SU-DHL-6 (cell line): ENCODE measurements around the gene TJP1.

Experiments
- EZH2phosphoT487 ChIP-seq: fragments of 200-600 bp; sonication (generic), shearing (Covaris generic); conservative IDR thresholded peaks from 2 replicates; pipeline ENCODE4 v1.6.1; 2018; ENCODE audit warnings: mild to moderate bottlenecking, antibody characterized with exemption, low read length, moderate library complexity, mixed read lengths
- TF ChIP-seq, protein P1 (sequence below): fragments of 200-600 bp; sonication (generic); IDR thresholded peaks from one replicate; pipeline ENCODE4 v1.5.1; 2017; ENCODE audit warnings: antibody characterized with exemption, mild to moderate bottlenecking, low read length, moderate library complexity; ENCODE audit not compliant: insufficient read depth, poor library complexity, severe bottlenecking

DNA sequence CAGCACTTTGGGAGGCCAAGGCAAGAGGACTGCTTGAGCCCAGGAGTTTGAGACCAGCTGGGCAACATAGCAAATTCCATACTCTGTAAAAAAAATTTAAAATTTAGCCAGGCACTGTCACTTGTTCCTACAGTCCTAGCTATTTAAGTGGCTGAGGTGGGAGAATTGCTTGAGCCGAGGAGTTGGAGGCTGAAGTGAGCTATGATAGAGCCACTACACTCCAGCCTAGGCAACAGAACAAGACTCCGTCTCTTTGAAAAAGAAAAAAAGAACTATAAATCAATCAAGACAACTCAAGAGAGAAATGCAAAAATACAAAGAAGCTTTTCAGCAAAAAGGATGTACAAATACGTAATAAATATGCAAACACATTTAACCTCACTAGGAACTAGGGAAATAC is 78.8 kb downstream of the TJP1 start:
- TF ChIP-seq EZH2phosphoT487 = no peak
- TF ChIP-seq, protein P1, sequence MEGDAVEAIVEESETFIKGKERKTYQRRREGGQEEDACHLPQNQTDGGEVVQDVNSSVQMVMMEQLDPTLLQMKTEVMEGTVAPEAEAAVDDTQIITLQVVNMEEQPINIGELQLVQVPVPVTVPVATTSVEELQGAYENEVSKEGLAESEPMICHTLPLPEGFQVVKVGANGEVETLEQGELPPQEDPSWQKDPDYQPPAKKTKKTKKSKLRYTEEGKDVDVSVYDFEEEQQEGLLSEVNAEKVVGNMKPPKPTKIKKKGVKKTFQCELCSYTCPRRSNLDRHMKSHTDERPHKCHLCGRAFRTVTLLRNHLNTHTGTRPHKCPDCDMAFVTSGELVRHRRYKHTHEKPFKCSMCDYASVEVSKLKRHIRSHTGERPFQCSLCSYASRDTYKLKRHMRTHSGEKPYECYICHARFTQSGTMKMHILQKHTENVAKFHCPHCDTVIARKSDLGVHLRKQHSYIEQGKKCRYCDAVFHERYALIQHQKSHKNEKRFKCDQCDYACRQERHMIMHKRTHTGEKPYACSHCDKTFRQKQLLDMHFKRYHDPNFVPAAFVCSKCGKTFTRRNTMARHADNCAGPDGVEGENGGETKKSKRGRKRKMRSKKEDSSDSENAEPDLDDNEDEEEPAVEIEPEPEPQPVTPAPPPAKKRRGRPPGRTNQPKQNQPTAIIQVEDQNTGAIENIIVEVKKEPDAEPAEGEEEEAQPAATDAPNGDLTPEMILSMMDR = no peak
